WTC11 (cell line): Measurements from ENCODE around the gene SRSF2. TPM values are rescaled to one million over a fixed set of nuclear protein-coding genes. Genes with fewer than 3 reads are reported as not detected.

Source experiments
- ATAC-seq: fragments of 200-7000 bp; cut with Tn5 transposase; 2 replicates; pipeline ENCODE4 v1.10.0; 2021; ENCODE audit warnings: mild to moderate bottlenecking, moderate library complexity
- CTCF ChIA-PET: fragments of 300-600 bp; sonication (Branson Sonifier 250); formaldehyde crosslinking; loops from one replicate; lab custom pipeline; 2021; ENCODE audit warnings: antibody characterized with exemption; lab: Charles Lee
- POLR2A ChIA-PET: fragments of 350-600 bp; sonication (Branson Sonifier 250); formaldehyde crosslinking; loops from one replicate; lab custom pipeline; 2021; ENCODE audit warnings: antibody characterized with exemption; lab: Charles Lee
- DNase-seq: peaks from one replicate; pipeline ENCODE4 v3.0.0; 2021; ENCODE audit warnings: low spot score
- H3K27ac Mint-ChIP-seq: 2 replicates; pipeline ENCODE4 v1.8.0; 2021; ENCODE audit warnings: mixed read lengths
- H3K27me3 Mint-ChIP-seq: 2 replicates; pipeline ENCODE4 v1.8.0; 2021; ENCODE audit warnings: low read depth, mild to moderate bottlenecking, moderate library complexity, mixed read lengths
- H3K36me3 Mint-ChIP-seq: 2 replicates; pipeline ENCODE4 v1.8.0; 2021; ENCODE audit warnings: mixed read lengths
- H3K4me1 Mint-ChIP-seq: 2 replicates; pipeline ENCODE4 v1.8.0; 2022; ENCODE audit warnings: mixed read lengths
- H3K4me3 Mint-ChIP-seq: 2 replicates; pipeline ENCODE4 v1.8.0; 2021; ENCODE audit warnings: mild to moderate bottlenecking, moderate library complexity, mixed read lengths
- H3K9me3 Mint-ChIP-seq: 2 replicates; pipeline ENCODE4 v1.8.0; 2021; ENCODE audit warnings: mixed read lengths
- ELF4 ChIP-seq: sonication (generic); formaldehyde crosslinking; IDR thresholded peaks from 2 replicates; pipeline ENCODE4 v1.8.1; 2022; ENCODE audit warnings: low read depth, mild to moderate bottlenecking, moderate library complexity, missing genetic modification reagents
- ETV6 ChIP-seq: sonication (generic); formaldehyde crosslinking; IDR thresholded peaks from 2 replicates; pipeline ENCODE4 v1.8.1; 2022; ENCODE audit warnings: mild to moderate bottlenecking, missing genetic modification reagents
- MXD4 ChIP-seq: fragments of 250-450 bp; sonication (Bioruptor Pico); IDR thresholded peaks from 2 replicates; pipeline ENCODE4 v1.8.0; 2021; ENCODE audit warnings: mild to moderate bottlenecking, moderate library complexity, borderline replicate concordance
- OVOL2 ChIP-seq: fragments of 250-450 bp; sonication (Bioruptor Pico); IDR thresholded peaks from 2 replicates; pipeline ENCODE4 v1.9.0; 2021; ENCODE audit warnings: mild to moderate bottlenecking, borderline replicate concordance
- SP1 ChIP-seq: sonication (generic); formaldehyde crosslinking; conservative IDR thresholded peaks from 2 replicates; pipeline ENCODE4 v1.8.1; 2022; ENCODE audit warnings: missing genetic modification reagents
- ZBTB21 ChIP-seq: sonication (generic); formaldehyde crosslinking; IDR thresholded peaks from 2 replicates; pipeline ENCODE4 v1.8.1; 2023; ENCODE audit warnings: mild to moderate bottlenecking, missing genetic modification reagents, borderline replicate concordance
- ZNF138 ChIP-seq: sonication (generic); formaldehyde crosslinking; conservative IDR thresholded peaks from 2 replicates; pipeline ENCODE4 v1.8.1; 2022; ENCODE audit warnings: mild to moderate bottlenecking, moderate library complexity, missing genetic modification reagents
- ZNF263 ChIP-seq: sonication (generic); formaldehyde crosslinking; IDR thresholded peaks from 2 replicates; pipeline ENCODE4 v1.8.1; 2022; ENCODE audit warnings: low read depth, mild to moderate bottlenecking, moderate library complexity, missing genetic modification reagents
- ZNF416 ChIP-seq: fragments of 250-450 bp; sonication (Bioruptor Pico); IDR thresholded peaks from 2 replicates; pipeline ENCODE4 v1.9.0; 2021; ENCODE audit warnings: mild to moderate bottlenecking, inconsistent platforms
- ZNF671 ChIP-seq: fragments of 250-450 bp; sonication (Bioruptor Pico); IDR thresholded peaks from 2 replicates; pipeline ENCODE4 v1.8.0; 2021; ENCODE audit warnings: mild to moderate bottlenecking
- total RNA-seq: library from RNA; stranded (reverse); gene quantifications from 3 replicates; pipeline ENCODE4 v1.2.3, GENCODE V29; 2021
- TF ChIP-seq, protein P1 (sequence below): sonication (generic); formaldehyde crosslinking; IDR thresholded peaks from 2 replicates; pipeline ENCODE4 v1.8.1; 2022; ENCODE audit warnings: missing genetic modification reagents, borderline replicate concordance
- TF ChIP-seq, protein P2 (sequence below): fragments of 200-600 bp; IDR thresholded peaks from 2 replicates; pipeline ENCODE4 v1.8.0; 2022; ENCODE audit warnings: antibody characterized with exemption
- TF ChIP-seq, protein P3 (sequence below): sonication (generic); formaldehyde crosslinking; IDR thresholded peaks from 2 replicates; pipeline ENCODE4 v1.8.0; 2022; ENCODE audit warnings: mild to moderate bottlenecking, missing genetic modification reagents
- TF ChIP-seq, protein P4 (sequence below): sonication (generic); formaldehyde crosslinking; IDR thresholded peaks from 2 replicates; pipeline ENCODE4 v1.8.1; 2023; ENCODE audit warnings: mild to moderate bottlenecking, missing genetic modification reagents, borderline replicate concordance
- TF ChIP-seq, protein P5 (sequence below): fragments of 250-450 bp; sonication (Bioruptor Pico); conservative IDR thresholded peaks from 2 replicates; pipeline ENCODE4 v1.9.0; 2021; ENCODE audit warnings: mild to moderate bottlenecking
- TF ChIP-seq, protein P6 (sequence below): sonication (generic); formaldehyde crosslinking; IDR thresholded peaks from 2 replicates; pipeline ENCODE4 v1.8.0; 2023; ENCODE audit warnings: missing genetic modification reagents, mild to moderate bottlenecking, borderline replicate concordance

Gene SRSF2
- total RNA-seq, 1 experiment from 2014 or later = 355 TPM

DNA sequence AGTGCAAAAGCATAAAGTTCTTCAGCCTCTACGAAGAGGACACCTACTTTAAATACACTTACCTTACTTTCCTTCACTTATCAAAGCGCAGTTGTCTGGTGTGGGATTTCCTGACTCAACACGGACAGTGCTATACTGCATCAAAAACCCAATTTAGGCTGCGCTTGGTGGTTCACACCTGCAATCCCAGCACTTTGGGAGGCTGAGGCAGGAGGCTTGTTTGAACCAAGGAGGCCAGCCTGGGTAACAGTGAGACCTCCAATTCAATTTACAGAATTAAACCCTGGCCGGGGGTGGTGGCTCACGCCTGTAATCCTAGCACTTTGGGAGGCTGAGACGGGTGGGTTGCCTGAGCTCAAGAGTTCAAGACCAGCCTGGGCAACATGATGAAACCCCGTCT lies 14.9 kb downstream of the SRSF2 start:
- H3K9me3 Mint-ChIP-seq = no peaks in the 10 kb centered on the region
- no peak overlapping the region for H3K4me3 Mint-ChIP-seq
- no peak for ATAC-seq
- no peak overlapping the region for H3K27ac Mint-ChIP-seq
- no peak for DNase-seq
- ChIA-PET CTCF (interaction anchor here (0.6 to 1.4 kb wide), 2 partner anchors 14 to 38 kb away, joined by 3 to 5 read pairs; no protein-coding TSS in a partner anchor), POLR2A (no interaction called here)
- TF ChIP-seq, protein P1, sequence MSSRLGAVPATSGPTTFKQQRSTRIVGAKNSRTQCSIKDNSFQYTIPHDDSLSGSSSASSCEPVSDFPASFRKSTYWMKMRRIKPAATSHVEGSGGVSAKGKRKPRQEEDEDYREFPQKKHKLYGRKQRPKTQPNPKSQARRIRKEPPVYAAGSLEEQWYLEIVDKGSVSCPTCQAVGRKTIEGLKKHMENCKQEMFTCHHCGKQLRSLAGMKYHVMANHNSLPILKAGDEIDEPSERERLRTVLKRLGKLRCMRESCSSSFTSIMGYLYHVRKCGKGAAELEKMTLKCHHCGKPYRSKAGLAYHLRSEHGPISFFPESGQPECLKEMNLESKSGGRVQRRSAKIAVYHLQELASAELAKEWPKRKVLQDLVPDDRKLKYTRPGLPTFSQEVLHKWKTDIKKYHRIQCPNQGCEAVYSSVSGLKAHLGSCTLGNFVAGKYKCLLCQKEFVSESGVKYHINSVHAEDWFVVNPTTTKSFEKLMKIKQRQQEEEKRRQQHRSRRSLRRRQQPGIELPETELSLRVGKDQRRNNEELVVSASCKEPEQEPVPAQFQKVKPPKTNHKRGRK (CRISPR knock-in tag) = no peak
- TF ChIP-seq, protein P2, sequence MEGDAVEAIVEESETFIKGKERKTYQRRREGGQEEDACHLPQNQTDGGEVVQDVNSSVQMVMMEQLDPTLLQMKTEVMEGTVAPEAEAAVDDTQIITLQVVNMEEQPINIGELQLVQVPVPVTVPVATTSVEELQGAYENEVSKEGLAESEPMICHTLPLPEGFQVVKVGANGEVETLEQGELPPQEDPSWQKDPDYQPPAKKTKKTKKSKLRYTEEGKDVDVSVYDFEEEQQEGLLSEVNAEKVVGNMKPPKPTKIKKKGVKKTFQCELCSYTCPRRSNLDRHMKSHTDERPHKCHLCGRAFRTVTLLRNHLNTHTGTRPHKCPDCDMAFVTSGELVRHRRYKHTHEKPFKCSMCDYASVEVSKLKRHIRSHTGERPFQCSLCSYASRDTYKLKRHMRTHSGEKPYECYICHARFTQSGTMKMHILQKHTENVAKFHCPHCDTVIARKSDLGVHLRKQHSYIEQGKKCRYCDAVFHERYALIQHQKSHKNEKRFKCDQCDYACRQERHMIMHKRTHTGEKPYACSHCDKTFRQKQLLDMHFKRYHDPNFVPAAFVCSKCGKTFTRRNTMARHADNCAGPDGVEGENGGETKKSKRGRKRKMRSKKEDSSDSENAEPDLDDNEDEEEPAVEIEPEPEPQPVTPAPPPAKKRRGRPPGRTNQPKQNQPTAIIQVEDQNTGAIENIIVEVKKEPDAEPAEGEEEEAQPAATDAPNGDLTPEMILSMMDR = no peak
- TF ChIP-seq ZNF416 = no peak
- no peak for TF ChIP-seq ZBTB21
- TF ChIP-seq, protein P3, sequence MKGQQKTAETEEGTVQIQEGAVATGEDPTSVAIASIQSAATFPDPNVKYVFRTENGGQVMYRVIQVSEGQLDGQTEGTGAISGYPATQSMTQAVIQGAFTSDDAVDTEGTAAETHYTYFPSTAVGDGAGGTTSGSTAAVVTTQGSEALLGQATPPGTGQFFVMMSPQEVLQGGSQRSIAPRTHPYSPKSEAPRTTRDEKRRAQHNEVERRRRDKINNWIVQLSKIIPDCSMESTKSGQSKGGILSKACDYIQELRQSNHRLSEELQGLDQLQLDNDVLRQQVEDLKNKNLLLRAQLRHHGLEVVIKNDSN (CRISPR knock-in tag) = no peak
- TF ChIP-seq, protein P4, sequence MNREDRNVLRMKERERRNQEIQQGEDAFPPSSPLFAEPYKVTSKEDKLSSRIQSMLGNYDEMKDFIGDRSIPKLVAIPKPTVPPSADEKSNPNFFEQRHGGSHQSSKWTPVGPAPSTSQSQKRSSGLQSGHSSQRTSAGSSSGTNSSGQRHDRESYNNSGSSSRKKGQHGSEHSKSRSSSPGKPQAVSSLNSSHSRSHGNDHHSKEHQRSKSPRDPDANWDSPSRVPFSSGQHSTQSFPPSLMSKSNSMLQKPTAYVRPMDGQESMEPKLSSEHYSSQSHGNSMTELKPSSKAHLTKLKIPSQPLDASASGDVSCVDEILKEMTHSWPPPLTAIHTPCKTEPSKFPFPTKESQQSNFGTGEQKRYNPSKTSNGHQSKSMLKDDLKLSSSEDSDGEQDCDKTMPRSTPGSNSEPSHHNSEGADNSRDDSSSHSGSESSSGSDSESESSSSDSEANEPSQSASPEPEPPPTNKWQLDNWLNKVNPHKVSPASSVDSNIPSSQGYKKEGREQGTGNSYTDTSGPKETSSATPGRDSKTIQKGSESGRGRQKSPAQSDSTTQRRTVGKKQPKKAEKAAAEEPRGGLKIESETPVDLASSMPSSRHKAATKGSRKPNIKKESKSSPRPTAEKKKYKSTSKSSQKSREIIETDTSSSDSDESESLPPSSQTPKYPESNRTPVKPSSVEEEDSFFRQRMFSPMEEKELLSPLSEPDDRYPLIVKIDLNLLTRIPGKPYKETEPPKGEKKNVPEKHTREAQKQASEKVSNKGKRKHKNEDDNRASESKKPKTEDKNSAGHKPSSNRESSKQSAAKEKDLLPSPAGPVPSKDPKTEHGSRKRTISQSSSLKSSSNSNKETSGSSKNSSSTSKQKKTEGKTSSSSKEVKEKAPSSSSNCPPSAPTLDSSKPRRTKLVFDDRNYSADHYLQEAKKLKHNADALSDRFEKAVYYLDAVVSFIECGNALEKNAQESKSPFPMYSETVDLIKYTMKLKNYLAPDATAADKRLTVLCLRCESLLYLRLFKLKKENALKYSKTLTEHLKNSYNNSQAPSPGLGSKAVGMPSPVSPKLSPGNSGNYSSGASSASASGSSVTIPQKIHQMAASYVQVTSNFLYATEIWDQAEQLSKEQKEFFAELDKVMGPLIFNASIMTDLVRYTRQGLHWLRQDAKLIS (CRISPR knock-in tag) = no peak
- no peak for TF ChIP-seq ZNF138
- no peak for TF ChIP-seq ZNF263 (CRISPR knock-in tag)
- no peak for TF ChIP-seq ZNF671
- TF ChIP-seq, protein P5, sequence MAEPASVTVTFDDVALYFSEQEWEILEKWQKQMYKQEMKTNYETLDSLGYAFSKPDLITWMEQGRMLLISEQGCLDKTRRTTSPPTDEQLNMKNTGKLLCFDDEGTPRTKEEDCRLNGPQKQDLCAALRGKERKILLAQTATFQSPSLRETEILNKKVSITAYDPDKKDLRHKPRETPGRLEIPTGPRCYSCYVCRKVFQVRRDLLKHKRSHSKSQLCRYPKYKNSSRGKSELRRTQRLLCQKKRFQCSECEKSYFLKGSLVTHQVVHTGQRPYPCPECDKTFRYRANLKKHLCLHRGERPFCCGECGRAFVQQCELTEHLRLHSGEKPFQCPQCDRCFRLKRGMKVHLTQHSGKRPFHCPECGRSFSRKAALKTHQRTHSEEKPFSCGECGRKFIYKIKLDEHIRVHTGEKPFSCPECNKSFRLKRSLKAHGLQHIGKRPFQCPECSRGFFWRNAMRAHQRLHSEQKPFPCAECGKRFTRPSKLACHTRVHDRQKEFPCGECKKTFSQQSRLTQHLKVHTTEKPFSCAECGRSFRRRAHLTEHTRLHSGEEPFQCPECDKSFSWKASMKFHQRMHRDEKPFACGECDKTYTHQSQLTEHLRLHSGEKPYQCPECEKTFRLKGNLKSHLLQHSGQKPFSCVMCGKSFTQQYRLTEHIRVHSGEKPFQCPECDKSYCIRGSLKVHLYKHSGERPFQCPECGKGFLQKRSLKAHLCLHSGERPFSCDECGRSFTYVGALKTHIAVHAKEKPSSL (CRISPR knock-in tag) = no peak
- no peak for TF ChIP-seq ETV6 (CRISPR knock-in tag)
- TF ChIP-seq, protein P6, sequence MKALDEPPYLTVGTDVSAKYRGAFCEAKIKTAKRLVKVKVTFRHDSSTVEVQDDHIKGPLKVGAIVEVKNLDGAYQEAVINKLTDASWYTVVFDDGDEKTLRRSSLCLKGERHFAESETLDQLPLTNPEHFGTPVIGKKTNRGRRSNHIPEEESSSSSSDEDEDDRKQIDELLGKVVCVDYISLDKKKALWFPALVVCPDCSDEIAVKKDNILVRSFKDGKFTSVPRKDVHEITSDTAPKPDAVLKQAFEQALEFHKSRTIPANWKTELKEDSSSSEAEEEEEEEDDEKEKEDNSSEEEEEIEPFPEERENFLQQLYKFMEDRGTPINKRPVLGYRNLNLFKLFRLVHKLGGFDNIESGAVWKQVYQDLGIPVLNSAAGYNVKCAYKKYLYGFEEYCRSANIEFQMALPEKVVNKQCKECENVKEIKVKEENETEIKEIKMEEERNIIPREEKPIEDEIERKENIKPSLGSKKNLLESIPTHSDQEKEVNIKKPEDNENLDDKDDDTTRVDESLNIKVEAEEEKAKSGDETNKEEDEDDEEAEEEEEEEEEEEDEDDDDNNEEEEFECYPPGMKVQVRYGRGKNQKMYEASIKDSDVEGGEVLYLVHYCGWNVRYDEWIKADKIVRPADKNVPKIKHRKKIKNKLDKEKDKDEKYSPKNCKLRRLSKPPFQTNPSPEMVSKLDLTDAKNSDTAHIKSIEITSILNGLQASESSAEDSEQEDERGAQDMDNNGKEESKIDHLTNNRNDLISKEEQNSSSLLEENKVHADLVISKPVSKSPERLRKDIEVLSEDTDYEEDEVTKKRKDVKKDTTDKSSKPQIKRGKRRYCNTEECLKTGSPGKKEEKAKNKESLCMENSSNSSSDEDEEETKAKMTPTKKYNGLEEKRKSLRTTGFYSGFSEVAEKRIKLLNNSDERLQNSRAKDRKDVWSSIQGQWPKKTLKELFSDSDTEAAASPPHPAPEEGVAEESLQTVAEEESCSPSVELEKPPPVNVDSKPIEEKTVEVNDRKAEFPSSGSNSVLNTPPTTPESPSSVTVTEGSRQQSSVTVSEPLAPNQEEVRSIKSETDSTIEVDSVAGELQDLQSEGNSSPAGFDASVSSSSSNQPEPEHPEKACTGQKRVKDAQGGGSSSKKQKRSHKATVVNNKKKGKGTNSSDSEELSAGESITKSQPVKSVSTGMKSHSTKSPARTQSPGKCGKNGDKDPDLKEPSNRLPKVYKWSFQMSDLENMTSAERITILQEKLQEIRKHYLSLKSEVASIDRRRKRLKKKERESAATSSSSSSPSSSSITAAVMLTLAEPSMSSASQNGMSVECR (CRISPR knock-in tag) = no peak
- no peak for TF ChIP-seq SP1
- no peak for TF ChIP-seq ELF4
- TF ChIP-seq OVOL2 (CRISPR knock-in tag) = no peak
- no peak for TF ChIP-seq MXD4 (CRISPR knock-in tag)
- no peaks in the 10 kb centered on the region for H3K27me3 Mint-ChIP-seq
- H3K4me1 Mint-ChIP-seq = peaks cover 8% of the 10 kb centered on the region
- peaks cover 52% of the 10 kb centered on the region for H3K36me3 Mint-ChIP-seq
